Right cardiac atrium (tissue), 5 donors: Measurements from ENCODE around the gene DOCK11. TPM values are rescaled to one million over a fixed set of nuclear protein-coding genes. Genes with fewer than 3 reads are reported as not detected.
"Not testable (repeated sequence)": the region's sequence is repeated elsewhere in the genome, so short reads cannot be mapped to it uniquely, and the experiment has no call there.

Source experiments
- ATAC-seq, 2 donors: fragments of 200-7000 bp; cut with Tn5 transposase; one replicate each; pipeline versions ENCODE4 v1.8.0 to v1.9.1; 2020; ENCODE audit warnings: moderate library complexity in 2 of 2, mild to moderate bottlenecking in 1 of 2
- DNase-seq, 3 donors: peaks; one replicate each; pipeline ENCODE4 v3.0.0-alpha.2; 2020
- H3K27ac ChIP-seq: one replicate; pipeline ENCODE4 v1.5.1; 2013; ENCODE audit warnings: mild to moderate bottlenecking, low read length, control low read depth, moderate library complexity
- H3K27me3 ChIP-seq: one replicate; pipeline ENCODE4 v1.6.1; 2013; ENCODE audit not compliant: control insufficient read depth, insufficient read depth
- H3K4me1 ChIP-seq: one replicate; pipeline ENCODE4 v1.6.1; 2013; ENCODE audit warnings: low read length; ENCODE audit not compliant: control insufficient read depth, insufficient read depth
- H3K4me3 ChIP-seq: one replicate; pipeline ENCODE4 v1.5.1; 2013; ENCODE audit warnings: low read length, control low read depth
- H3K9me3 ChIP-seq: one replicate; pipeline ENCODE4 v1.6.1; 2013; ENCODE audit warnings: low read length; ENCODE audit not compliant: control insufficient read depth
- WGBS: extraction: QIAGEN DNeasy Blood & Tissue Kit; methylation state at CpG from one replicate; pipeline ENCODE4 v1.1.7; 2013; 5-methylcytosine and 5-hydroxymethylcytosine counted together
- intact Hi-C, 4 donors: fragments of 100-400 bp; cut with DNase I; formaldehyde crosslinking; loops; one replicate each; pipeline versions ENCODE4 v1.11.0 to v1.14.0; 2022 to 2023
- polyA plus RNA-seq: library from polyadenylated mRNA; stranded (reverse); fragments of 200-250 nt; gene quantifications from one replicate; pipeline ENCODE4 v1.2.3, GENCODE V29; 2013
- total RNA-seq, 4 donors: library from RNA; stranded (reverse); fragmentation: NEBNext Ultra II Directional; extraction: Animal tissue kit (Norgen Biotek cat#: 25700); gene quantifications; one replicate each; pipeline ENCODE4 v1.2.1, GENCODE V29; 2021
- donor health status: healthy with polysubstance abuse.
- donor health status: DM: no; HTN: yes; CAD: no.
- donor health status: DM: no; HTN: no; CAD: no.
- donor health status: DM: no; HTN: yes; CAD: no; lungs with severe emphysema.
- donor health status: DM: yes; HTN: yes; CAD: no.

Gene DOCK11
- total and polyA plus RNA-seq, 5 donors: 3.3 to 8.5 (median 6.0) TPM

- H3K4me3 ChIP-seq, H3K27me3 ChIP-seq, H3K27ac ChIP-seq, ATAC-seq, intact Hi-C loops, DNase-seq, H3K4me1 ChIP-seq, H3K9me3 ChIP-seq: not testable (repeated sequence)
- 97% methylated on average over 3 of the region's 3 CpGs for WGBS
Measured at GRCh38 chrX:118582926-118583325, 87.3 kb downstream of the DOCK11 start.

GRCh38 chrX:118583781-118584180, 88.2 kb downstream of the DOCK11 start:
- DNase-seq (no peak), ATAC-seq (no peak)
- Histone ChIP-seq H3K27ac (no peak overlapping the region), H3K27me3 (no peaks in the 10 kb centered on the region), H3K4me3 (no peak overlapping the region), H3K9me3 (no peaks in the 10 kb centered on the region), H3K4me1 (no peaks in the 10 kb centered on the region)
- 99% methylated on average over 4 of the region's 4 CpGs for WGBS
- intact Hi-C loops: no loop called here

- ATAC-seq: no peak
- no peak overlapping the region for H3K27ac ChIP-seq
- no peak for DNase-seq
- no peak overlapping the region for H3K4me3 ChIP-seq
- H3K27me3 ChIP-seq: no peaks in the 10 kb centered on the region
- intact Hi-C loops: no loop called here
- H3K4me1 ChIP-seq: no peaks in the 10 kb centered on the region
- H3K9me3 ChIP-seq: no peaks in the 10 kb centered on the region
- WGBS: 85% methylated on average over 3 of the region's 3 CpGs
Measured at GRCh38 chrX:118585296-118585695, 89.7 kb downstream of the DOCK11 start.

GRCh38 chrX:118586206-118586605, 90.6 kb downstream of the DOCK11 start:
- H3K27me3 ChIP-seq, intact Hi-C loops, H3K27ac ChIP-seq, H3K4me3 ChIP-seq, DNase-seq, H3K9me3 ChIP-seq, H3K4me1 ChIP-seq, ATAC-seq: not testable (repeated sequence)
- 76% methylated on average over 7 of the region's 7 CpGs for WGBS

GRCh38 chrX:118588715-118589114, 93.1 kb downstream of the DOCK11 start:
- no peak for ATAC-seq
- Histone ChIP-seq H3K9me3 (no peaks in the 10 kb centered on the region), H3K4me1 (no peaks in the 10 kb centered on the region), H3K27me3 (no peaks in the 10 kb centered on the region), H3K27ac (no peak overlapping the region), H3K4me3 (no peak overlapping the region)
- intact Hi-C loops: no loop called here
- WGBS: 67% methylated on average over 3 of the region's 3 CpGs
- no peak for DNase-seq

- no peak for ATAC-seq
- intact Hi-C loops: no loop called here
Measured at GRCh38 chrX:118589227-118589626, 93.6 kb downstream of the DOCK11 start.

GRCh38 chrX:118593407-118593806, 97.8 kb downstream of the DOCK11 start:
- Histone ChIP-seq H3K27ac (no peak overlapping the region), H3K9me3 (no peaks in the 10 kb centered on the region), H3K4me3 (no peak overlapping the region), H3K4me1 (no peaks in the 10 kb centered on the region), H3K27me3 (no peaks in the 10 kb centered on the region)
- intact Hi-C loops: no loop called here
- ATAC-seq (no peak), DNase-seq (no peak)
- WGBS: 56% methylated on average over 3 of the region's 3 CpGs

More at GRCh38 chrX:118589227-118589626, 93.6 kb downstream of the DOCK11 start:
- Histone ChIP-seq H3K9me3 (no peaks in the 10 kb centered on the region), H3K4me3 (no peak overlapping the region), H3K4me1 (no peaks in the 10 kb centered on the region), H3K27me3 (no peaks in the 10 kb centered on the region), H3K27ac (no peak overlapping the region)
- 83% methylated on average over 1 of the region's 1 CpG for WGBS
- DNase-seq: no peak

GRCh38 chrX:118594697-118595420, 99.2 kb downstream of the DOCK11 start:
- no peak overlapping the region for H3K27ac ChIP-seq
- intact Hi-C loops: no loop called here

GRCh38 chrX:118595501-118596042, 100.0 kb downstream of the DOCK11 start:
- ATAC-seq: peak; percentile 18 to 31
- 67% methylated on average over 7 of the region's 7 CpGs for WGBS
- no peaks in the 10 kb centered on the region for H3K4me1 ChIP-seq
- intact Hi-C loops: no loop called here
- DNase-seq: no peak
- H3K9me3 ChIP-seq: no peaks in the 10 kb centered on the region
- H3K4me3 ChIP-seq: no peak overlapping the region
- no peak overlapping the region for H3K27ac ChIP-seq
- H3K27me3 ChIP-seq: no peaks in the 10 kb centered on the region

More at GRCh38 chrX:118594697-118595420, 99.2 kb downstream of the DOCK11 start:
- no peaks in the 10 kb centered on the region for H3K27me3 ChIP-seq
- DNase-seq (no peak), ATAC-seq (no peak)
- no peak overlapping the region for H3K4me3 ChIP-seq
- 89% methylated on average over 4 of the region's 4 CpGs for WGBS
- H3K4me1 ChIP-seq: no peaks in the 10 kb centered on the region
- H3K9me3 ChIP-seq: no peaks in the 10 kb centered on the region

GRCh38 chrX:118596390-118596789, 100.8 kb downstream of the DOCK11 start:
- ATAC-seq (no peak), DNase-seq (no peak)
- intact Hi-C loops: no loop called here
- Histone ChIP-seq H3K4me1 (no peaks in the 10 kb centered on the region), H3K4me3 (no peak overlapping the region), H3K27ac (no peak overlapping the region), H3K9me3 (no peaks in the 10 kb centered on the region), H3K27me3 (no peaks in the 10 kb centered on the region)

- DNase-seq (peak in 2 of 3 donors; percentile 28 to 52), ATAC-seq (peak; percentile 55 to 81)
- Histone ChIP-seq H3K4me3 (no peak overlapping the region), H3K4me1 (no peaks in the 10 kb centered on the region), H3K27ac (no peak overlapping the region), H3K27me3 (no peaks in the 10 kb centered on the region), H3K9me3 (no peaks in the 10 kb centered on the region)
- intact Hi-C loops: no loop called here
- 17% methylated on average over 7 of the region's 7 CpGs for WGBS
Measured at GRCh38 chrX:118603981-118604380, 108.4 kb downstream of the DOCK11 start.
